Mucosa of descending colon (tissue), 3 donors: Measurements from ENCODE around the gene PRKG1. TPM values are rescaled to one million over a fixed set of nuclear protein-coding genes. Genes with fewer than 3 reads are reported as not detected.

Experiments
- ATAC-seq: fragments of 200-7000 bp; cut with Tn5 transposase; one replicate; pipeline ENCODE4 v1.9.1; 2020; ENCODE audit warnings: mild to moderate bottlenecking, moderate library complexity
- DNase-seq, 3 donors: peaks; one replicate each; pipeline ENCODE4 v3.0.0-alpha.2; 2020
- H3K36me3 ChIP-seq: fragments of 200-600 bp; one replicate; pipeline ENCODE4 v1.8.0; 2021; ENCODE audit warnings: low read depth, mild to moderate bottlenecking
- H3K4me1 ChIP-seq: fragments of 200-600 bp; one replicate; pipeline ENCODE4 v1.8.0; 2021; ENCODE audit warnings: low read depth, mild to moderate bottlenecking
- H3K4me3 ChIP-seq: fragments of 200-600 bp; one replicate; pipeline ENCODE4 v1.8.0; 2021; ENCODE audit warnings: mild to moderate bottlenecking
- H3K9me3 ChIP-seq: fragments of 200-600 bp; one replicate; pipeline ENCODE4 v1.8.0; 2021; ENCODE audit warnings: mild to moderate bottlenecking
- intact Hi-C, 2 donors: fragments of 100-400 bp; cut with DNase I in 1 of 2; cut with micrococcal nuclease in 1 of 2; formaldehyde crosslinking; loops; one replicate each; pipeline versions ENCODE4 v1.11.0 to v1.11.1; 2022; cut with DNase I, micrococcal nuclease
- total RNA-seq, 3 donors: library from RNA; stranded (reverse); fragmentation: NEBNext Ultra II Directional in 2 of 3; extraction: Animal tissue kit (Norgen Biotek cat#: 25700) in 2 of 3; gene quantifications; one replicate each; pipeline versions ENCODE4 v1.2.1 to v1.2.4, GENCODE V29; 2021 to 2023
- TF ChIP-seq, protein P1 (sequence below): fragments of 200-600 bp; IDR thresholded peaks from one replicate; pipeline ENCODE4 v1.8.0; 2022; ENCODE audit warnings: antibody characterized with exemption, mild to moderate bottlenecking
- donor health status: DM: no; HTN: no; CAD: no; lungs with moderate emphysema.
- donor health status: DM: no; HTN: no; CAD: no.
- donor health status: DM: no; HTN: yes; CAD: no.

The PRKG1 gene
- total RNA-seq, 3 donors from 2014 or later: 17.1 to 55.6 (median 21.1) TPM

DNA sequence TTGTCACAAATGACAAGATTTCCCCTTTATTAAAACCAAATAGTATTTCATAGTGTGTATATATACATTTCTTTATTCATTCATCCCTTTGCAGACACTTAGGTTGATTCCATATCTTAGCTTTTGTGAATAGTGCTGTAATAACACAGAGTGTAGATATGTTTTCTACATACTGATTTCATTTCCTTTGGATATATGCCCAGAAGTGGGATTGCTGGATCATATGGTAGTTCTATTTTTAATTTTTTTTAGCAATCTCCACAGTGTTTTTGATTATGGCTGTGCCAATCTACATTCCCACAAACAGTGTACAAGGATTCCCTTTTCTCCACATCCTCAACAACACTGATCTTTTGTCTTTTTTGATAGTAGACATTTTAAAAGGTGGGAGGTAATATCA, 578.7 kb downstream of the PRKG1 start:
- intact Hi-C loops: no loop called here
- TF ChIP-seq, protein P1, sequence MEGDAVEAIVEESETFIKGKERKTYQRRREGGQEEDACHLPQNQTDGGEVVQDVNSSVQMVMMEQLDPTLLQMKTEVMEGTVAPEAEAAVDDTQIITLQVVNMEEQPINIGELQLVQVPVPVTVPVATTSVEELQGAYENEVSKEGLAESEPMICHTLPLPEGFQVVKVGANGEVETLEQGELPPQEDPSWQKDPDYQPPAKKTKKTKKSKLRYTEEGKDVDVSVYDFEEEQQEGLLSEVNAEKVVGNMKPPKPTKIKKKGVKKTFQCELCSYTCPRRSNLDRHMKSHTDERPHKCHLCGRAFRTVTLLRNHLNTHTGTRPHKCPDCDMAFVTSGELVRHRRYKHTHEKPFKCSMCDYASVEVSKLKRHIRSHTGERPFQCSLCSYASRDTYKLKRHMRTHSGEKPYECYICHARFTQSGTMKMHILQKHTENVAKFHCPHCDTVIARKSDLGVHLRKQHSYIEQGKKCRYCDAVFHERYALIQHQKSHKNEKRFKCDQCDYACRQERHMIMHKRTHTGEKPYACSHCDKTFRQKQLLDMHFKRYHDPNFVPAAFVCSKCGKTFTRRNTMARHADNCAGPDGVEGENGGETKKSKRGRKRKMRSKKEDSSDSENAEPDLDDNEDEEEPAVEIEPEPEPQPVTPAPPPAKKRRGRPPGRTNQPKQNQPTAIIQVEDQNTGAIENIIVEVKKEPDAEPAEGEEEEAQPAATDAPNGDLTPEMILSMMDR: no peak
- no peaks in the 10 kb centered on the region for H3K4me1 ChIP-seq
- ATAC-seq (no peak), DNase-seq (no peak)
- H3K9me3 ChIP-seq: no peaks in the 10 kb centered on the region
- no peaks in the 10 kb centered on the region for H3K36me3 ChIP-seq
- H3K4me3 ChIP-seq: no peak overlapping the region

DNA sequence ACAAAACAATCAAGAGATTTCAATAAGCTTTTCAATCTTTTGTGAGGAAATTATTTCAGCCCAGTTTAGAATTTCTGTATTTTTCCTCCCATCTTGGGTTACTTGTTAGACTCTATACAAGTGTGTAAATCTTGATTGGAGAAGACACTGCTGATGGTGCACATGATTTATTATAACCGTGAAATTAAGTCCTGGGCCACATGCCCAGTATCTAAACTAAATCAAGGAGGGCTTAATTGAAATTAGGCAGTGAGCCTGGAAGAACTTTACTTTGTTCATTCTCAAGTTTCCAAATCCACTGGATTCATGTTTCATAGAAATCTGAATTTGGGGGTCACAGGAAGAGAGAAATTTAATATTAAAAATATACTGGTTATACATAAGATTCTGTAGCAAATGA, 580.6 kb downstream of the PRKG1 start:
- H3K36me3 ChIP-seq: no peaks in the 10 kb centered on the region
- DNase-seq: no peak
- intact Hi-C loops: no loop called here
- H3K9me3 ChIP-seq: no peaks in the 10 kb centered on the region
- H3K4me1 ChIP-seq: no peaks in the 10 kb centered on the region
- TF ChIP-seq, protein P1: no peak
- no peak overlapping the region for H3K4me3 ChIP-seq
- ATAC-seq: no peak

DNA sequence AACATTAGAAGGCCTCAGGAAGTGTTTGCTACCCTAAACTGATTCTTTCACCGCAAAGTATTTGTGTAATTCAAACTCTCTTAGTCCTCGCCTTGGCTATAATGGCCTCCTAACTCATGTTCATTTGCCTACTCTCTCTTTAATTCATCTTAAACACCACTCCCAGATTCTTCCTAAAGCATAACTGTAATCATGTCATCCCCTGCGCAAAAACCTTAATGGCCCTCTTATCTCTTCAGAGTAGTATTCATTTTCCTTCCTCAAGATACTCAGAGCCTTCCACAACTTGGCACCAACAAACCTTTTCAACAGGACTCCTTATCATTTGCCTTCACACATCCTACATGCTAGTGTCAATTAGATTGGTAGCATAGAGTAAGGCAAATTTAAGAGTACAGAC, 582.2 kb downstream of the PRKG1 start:
- Histone ChIP-seq H3K36me3 (no peaks in the 10 kb centered on the region), H3K9me3 (no peaks in the 10 kb centered on the region), H3K4me1 (no peaks in the 10 kb centered on the region), H3K4me3 (no peak overlapping the region)
- intact Hi-C loops: no loop called here
- ATAC-seq: no peak
- DNase-seq: no peak
- TF ChIP-seq, protein P1: no peak

DNA sequence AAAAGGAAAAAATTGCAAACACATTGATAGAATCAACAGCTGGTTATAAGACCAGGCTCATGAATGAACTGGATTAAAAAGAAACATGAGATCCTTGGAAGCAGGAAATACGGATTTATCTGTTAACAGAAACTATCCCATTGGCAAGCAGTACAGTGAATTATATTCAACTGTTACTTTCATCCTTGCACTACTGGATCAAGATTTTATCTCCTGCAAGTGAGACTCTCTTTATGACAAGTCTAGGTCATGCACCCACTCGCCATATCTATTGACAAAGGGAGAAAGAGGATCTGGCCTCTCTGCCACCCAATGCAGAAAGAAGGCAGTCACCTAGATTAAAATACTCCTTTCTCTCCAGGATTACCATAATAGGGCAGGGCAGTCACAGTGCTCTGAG, 583.7 kb downstream of the PRKG1 start:
- Histone ChIP-seq H3K4me3 (no peak overlapping the region), H3K9me3 (no peaks in the 10 kb centered on the region), H3K4me1 (no peaks in the 10 kb centered on the region), H3K36me3 (no peaks in the 10 kb centered on the region)
- intact Hi-C loops: no loop called here
- ATAC-seq: no peak
- TF ChIP-seq, protein P1: no peak
- DNase-seq: no peak

DNA sequence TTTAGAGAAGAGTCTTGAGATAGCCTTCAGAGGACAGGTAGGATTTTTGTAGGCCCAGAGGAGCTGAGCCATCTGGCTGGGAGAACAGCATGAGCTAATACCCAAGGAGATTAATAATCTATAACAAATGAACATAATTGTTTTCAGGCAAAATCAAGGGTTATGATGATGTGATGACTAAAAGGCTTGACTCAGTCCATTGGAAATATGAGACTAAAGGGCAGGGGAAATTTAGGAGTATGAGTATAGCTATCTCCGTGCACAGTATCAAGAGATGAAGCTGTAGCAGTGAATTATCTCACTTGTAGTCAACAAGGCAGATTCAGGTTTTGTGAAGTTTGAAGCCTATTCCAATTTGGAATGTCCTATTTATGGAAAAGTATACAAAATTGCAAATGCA, 585.1 kb downstream of the PRKG1 start:
- no peak for DNase-seq
- ATAC-seq: no peak
- no peaks in the 10 kb centered on the region for H3K4me1 ChIP-seq
- H3K36me3 ChIP-seq: no peaks in the 10 kb centered on the region
- intact Hi-C loops: no loop called here
- TF ChIP-seq, protein P1: no peak
- no peak overlapping the region for H3K4me3 ChIP-seq
- no peaks in the 10 kb centered on the region for H3K9me3 ChIP-seq

DNA sequence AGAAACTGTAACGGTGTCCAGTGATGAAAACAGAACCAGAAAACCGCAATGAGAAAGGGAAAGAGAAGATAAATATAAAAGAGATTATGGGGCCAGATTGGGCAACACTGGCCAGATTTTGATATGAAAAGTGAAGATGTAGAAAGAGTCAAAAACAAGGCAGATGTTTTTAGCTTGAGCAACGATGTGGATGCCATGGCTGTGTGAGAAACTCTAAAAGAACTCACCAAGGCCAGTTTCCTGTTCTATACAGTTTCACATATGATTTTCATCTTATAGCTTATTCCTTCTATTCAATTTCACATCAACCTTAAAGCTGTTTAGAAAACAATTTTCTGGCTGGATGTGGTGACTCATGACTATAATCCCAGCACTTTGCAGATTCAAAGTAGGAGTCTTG, 588.8 kb downstream of the PRKG1 start:
- intact Hi-C loops: no loop called here
- Histone ChIP-seq H3K36me3 (no peaks in the 10 kb centered on the region), H3K4me3 (no peak overlapping the region), H3K9me3 (no peaks in the 10 kb centered on the region), H3K4me1 (no peaks in the 10 kb centered on the region)
- ATAC-seq: no peak
- TF ChIP-seq, protein P1: no peak
- DNase-seq: no peak
